ENCODE results near the gene MYF5. TPM values are rescaled to one million over a fixed set of nuclear protein-coding genes. Genes with fewer than 3 reads are reported as not detected.

The MYF5 gene
- polyA plus RNA-seq, 1 of the 3 experiments (the other 2 are of a cell fraction), result not detected

DNA sequence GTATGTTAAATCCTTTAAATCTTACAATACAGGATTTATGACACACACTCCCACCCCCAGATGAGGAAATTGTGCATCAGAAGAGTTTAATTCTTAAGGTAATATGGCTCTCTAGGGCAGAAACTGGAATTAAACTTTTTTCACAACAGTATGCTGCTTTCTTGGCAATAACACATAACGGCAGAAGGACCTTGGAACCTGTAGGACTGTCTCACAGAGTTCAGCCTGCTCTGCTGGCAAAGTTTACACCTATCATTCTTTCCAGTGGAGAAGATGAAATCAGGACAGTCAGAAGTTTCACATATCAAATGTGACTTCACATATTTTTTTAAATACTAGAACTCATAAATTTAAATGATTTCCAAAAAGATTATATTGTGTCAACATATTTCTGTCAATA lies 39.9 kb upstream of the MYF5 start (continued):
- no peak for TF ChIP-seq GABPA (IDR thresholded peaks at IDR 0.05; ENCODE audit: low read depth)
- TF ChIP-seq, protein P1, sequence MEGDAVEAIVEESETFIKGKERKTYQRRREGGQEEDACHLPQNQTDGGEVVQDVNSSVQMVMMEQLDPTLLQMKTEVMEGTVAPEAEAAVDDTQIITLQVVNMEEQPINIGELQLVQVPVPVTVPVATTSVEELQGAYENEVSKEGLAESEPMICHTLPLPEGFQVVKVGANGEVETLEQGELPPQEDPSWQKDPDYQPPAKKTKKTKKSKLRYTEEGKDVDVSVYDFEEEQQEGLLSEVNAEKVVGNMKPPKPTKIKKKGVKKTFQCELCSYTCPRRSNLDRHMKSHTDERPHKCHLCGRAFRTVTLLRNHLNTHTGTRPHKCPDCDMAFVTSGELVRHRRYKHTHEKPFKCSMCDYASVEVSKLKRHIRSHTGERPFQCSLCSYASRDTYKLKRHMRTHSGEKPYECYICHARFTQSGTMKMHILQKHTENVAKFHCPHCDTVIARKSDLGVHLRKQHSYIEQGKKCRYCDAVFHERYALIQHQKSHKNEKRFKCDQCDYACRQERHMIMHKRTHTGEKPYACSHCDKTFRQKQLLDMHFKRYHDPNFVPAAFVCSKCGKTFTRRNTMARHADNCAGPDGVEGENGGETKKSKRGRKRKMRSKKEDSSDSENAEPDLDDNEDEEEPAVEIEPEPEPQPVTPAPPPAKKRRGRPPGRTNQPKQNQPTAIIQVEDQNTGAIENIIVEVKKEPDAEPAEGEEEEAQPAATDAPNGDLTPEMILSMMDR (IDR thresholded peaks at IDR 0.05), result no peak
- TF ChIP-seq SMC3 (IDR thresholded peaks at IDR 0.05; ENCODE audit: low read depth, low read length), result no peak
- TF ChIP-seq, protein P2, sequence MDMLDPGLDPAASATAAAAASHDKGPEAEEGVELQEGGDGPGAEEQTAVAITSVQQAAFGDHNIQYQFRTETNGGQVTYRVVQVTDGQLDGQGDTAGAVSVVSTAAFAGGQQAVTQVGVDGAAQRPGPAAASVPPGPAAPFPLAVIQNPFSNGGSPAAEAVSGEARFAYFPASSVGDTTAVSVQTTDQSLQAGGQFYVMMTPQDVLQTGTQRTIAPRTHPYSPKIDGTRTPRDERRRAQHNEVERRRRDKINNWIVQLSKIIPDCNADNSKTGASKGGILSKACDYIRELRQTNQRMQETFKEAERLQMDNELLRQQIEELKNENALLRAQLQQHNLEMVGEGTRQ (IDR thresholded peaks at IDR 0.05; ENCODE audit: borderline replicate concordance, low read depth, low read length), result no peak
- TF ChIP-seq, protein P3, sequence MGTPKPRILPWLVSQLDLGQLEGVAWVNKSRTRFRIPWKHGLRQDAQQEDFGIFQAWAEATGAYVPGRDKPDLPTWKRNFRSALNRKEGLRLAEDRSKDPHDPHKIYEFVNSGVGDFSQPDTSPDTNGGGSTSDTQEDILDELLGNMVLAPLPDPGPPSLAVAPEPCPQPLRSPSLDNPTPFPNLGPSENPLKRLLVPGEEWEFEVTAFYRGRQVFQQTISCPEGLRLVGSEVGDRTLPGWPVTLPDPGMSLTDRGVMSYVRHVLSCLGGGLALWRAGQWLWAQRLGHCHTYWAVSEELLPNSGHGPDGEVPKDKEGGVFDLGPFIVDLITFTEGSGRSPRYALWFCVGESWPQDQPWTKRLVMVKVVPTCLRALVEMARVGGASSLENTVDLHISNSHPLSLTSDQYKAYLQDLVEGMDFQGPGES (IDR thresholded peaks at IDR 0.05; ENCODE audit: low read depth, low read length), result no peak
- TF ChIP-seq MEF2A (IDR thresholded peaks at IDR 0.05; ENCODE audit: borderline replicate concordance, low read depth), result no peak
- TF ChIP-seq RXRA (IDR thresholded peaks at IDR 0.05; ENCODE audit: borderline replicate concordance, low read depth), result no peak
- no peak for TF ChIP-seq ELF1 (IDR thresholded peaks at IDR 0.05)
- TF ChIP-seq MXI1 (IDR thresholded peaks at IDR 0.05; ENCODE audit: low read depth, low read length), result no peak
- TF ChIP-seq TCF12 (IDR thresholded peaks at IDR 0.05), result no peak

DNA sequence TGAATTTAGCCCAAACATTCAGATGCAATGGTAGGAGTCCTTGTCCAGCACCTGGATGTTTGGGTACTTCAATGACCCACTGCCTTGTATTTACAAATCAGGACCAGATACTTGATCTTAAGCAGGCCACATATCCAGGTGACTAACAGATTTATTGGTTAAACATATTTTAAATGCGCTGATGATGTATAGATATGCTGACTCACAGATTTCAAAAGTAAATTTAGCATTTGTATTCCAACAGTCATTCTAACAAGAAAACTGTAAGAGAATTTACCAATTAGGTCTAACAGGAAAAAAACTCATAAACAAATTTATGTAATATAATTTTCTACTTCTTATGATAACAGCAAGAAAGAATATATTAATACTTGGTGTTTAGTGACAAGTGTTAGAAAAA lies 38.7 kb upstream of the MYF5 start:
- Histone ChIP-seq H3K4me1 (ENCODE audit: control insufficient read depth in 1 of 2, insufficient read depth in 2 of 2, low read depth in 1 of 2, low read length in 1 of 2) (no peaks in the 10 kb centered on the region), H3K27me3 (ENCODE audit: insufficient read depth) (peaks cover 11% of the 10 kb centered on the region; the same call in 1 of the 2 replicates), H3K4me3 (ENCODE audit: low read depth in 2 of 2, low read length in 1 of 2) (no peak overlapping the region), H3K79me2 (ENCODE audit: insufficient read depth) (no peaks in the 10 kb centered on the region), H3K9me3 (no peaks in the 10 kb centered on the region), H3F3A (replicated peaks; ENCODE audit: insufficient read depth) (no peaks in the 10 kb centered on the region), H3K9me2 (no peaks in the 10 kb centered on the region), H3K27ac (ENCODE audit: low read depth in 2 of 2, low read length in 1 of 2) (no peak overlapping the region), H2AFZ (ENCODE audit: low read depth) (no peak overlapping the region), H3K9ac (no peak overlapping the region), H3K4me2 (no peak overlapping the region), H4K20me1 (ENCODE audit: insufficient read depth) (no peaks in the 10 kb centered on the region), H3K36me3 (replicated peaks in 1 of 2; ENCODE audit: control insufficient read depth in 1 of 2, insufficient read depth in 2 of 2, low read length in 1 of 2) (no peaks in the 10 kb centered on the region)
- DNase-seq, result no peak
- POLR2A ChIA-PET, result no interaction called here
- CTCF ChIA-PET, result interaction anchor here (0.7 kb wide), 1 partner anchor 33 kb away, joined by 3 read pairs; no protein-coding TSS in a partner anchor
- TF ChIP-seq, protein P2 (IDR thresholded peaks at IDR 0.05; ENCODE audit: borderline replicate concordance, low read depth, low read length), result no peak
- TF ChIP-seq EP300 (IDR thresholded peaks at IDR 0.05; ENCODE audit: borderline replicate concordance in 1 of 2, low read depth in 1 of 2, low read length in 1 of 2) (no peak), FOXJ3 (CRISPR knock-in tag; IDR thresholded peaks at IDR 0.05) (no peak), CHD2 (IDR thresholded peaks at IDR 0.05; ENCODE audit: low read length, partially characterized antibody) (no peak), GATA2 (CRISPR knock-in tag; IDR thresholded peaks at IDR 0.05) (no peak), GABPA (IDR thresholded peaks at IDR 0.05; ENCODE audit: low read depth) (no peak), TCF12 (IDR thresholded peaks at IDR 0.05) (no peak), RAD21 (IDR thresholded peaks at IDR 0.05; ENCODE audit: low read length) (no peak), TEAD4 (IDR thresholded peaks at IDR 0.05; ENCODE audit: borderline replicate concordance, insufficient read depth) (no peak)
- TF ChIP-seq, protein P1 (IDR thresholded peaks at IDR 0.05), result no peak
- TF ChIP-seq, protein P4, sequence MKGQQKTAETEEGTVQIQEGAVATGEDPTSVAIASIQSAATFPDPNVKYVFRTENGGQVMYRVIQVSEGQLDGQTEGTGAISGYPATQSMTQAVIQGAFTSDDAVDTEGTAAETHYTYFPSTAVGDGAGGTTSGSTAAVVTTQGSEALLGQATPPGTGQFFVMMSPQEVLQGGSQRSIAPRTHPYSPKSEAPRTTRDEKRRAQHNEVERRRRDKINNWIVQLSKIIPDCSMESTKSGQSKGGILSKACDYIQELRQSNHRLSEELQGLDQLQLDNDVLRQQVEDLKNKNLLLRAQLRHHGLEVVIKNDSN (IDR thresholded peaks at IDR 0.05; ENCODE audit: borderline replicate concordance, low read depth), result no peak
- TF ChIP-seq, protein P3 (IDR thresholded peaks at IDR 0.05; ENCODE audit: low read depth, low read length), result no peak
- TF ChIP-seq, protein P5, sequence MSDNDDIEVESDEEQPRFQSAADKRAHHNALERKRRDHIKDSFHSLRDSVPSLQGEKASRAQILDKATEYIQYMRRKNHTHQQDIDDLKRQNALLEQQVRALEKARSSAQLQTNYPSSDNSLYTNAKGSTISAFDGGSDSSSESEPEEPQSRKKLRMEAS (IDR thresholded peaks at IDR 0.05; ENCODE audit: low read depth), result no peak
- TF ChIP-seq, protein P6, sequence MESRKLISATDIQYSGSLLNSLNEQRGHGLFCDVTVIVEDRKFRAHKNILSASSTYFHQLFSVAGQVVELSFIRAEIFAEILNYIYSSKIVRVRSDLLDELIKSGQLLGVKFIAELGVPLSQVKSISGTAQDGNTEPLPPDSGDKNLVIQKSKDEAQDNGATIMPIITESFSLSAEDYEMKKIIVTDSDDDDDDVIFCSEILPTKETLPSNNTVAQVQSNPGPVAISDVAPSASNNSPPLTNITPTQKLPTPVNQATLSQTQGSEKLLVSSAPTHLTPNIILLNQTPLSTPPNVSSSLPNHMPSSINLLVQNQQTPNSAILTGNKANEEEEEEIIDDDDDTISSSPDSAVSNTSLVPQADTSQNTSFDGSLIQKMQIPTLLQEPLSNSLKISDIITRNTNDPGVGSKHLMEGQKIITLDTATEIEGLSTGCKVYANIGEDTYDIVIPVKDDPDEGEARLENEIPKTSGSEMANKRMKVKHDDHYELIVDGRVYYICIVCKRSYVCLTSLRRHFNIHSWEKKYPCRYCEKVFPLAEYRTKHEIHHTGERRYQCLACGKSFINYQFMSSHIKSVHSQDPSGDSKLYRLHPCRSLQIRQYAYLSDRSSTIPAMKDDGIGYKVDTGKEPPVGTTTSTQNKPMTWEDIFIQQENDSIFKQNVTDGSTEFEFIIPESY (IDR thresholded peaks at IDR 0.05; ENCODE audit: borderline replicate concordance, low read depth), result no peak
- 19% methylated on average over 1 of the region's 1 CpG for WGBS (ENCODE audit: low lambda C conversion rate)
